GM19324 (cell line): ENCODE results near the gene FGD2.
"Not testable (repeated sequence)": the region's sequence is repeated elsewhere in the genome, so short reads cannot be mapped to it uniquely, and the experiment has no call there.

Experiments
- ATAC-seq: cut with Tn5 transposase; IDR thresholded peaks from one replicate; pipeline ENCODE4 v1.9.1; 2021; ENCODE audit warnings: mild to moderate bottlenecking, moderate library complexity; ENCODE audit not compliant: unreplicated experiment, low FRiP score

The FGD2 gene

GRCh38 chr6:37033819-37034795 is 28.7 kb downstream of the FGD2 start:
- ATAC-seq = no peak

GRCh38 chr6:37036146-37036545 is 30.7 kb downstream of the FGD2 start:
- no peak for ATAC-seq

- ATAC-seq = no peak
These were observed 33.1 kb downstream of the FGD2 start for GRCh38 chr6:37038292-37039198.

- ATAC-seq = no peak
These were observed 34.5 kb downstream of the FGD2 start for GRCh38 chr6:37039958-37040357.

- ATAC-seq = no peak
These were observed 36.1 kb downstream of the FGD2 start for GRCh38 chr6:37041521-37041920.

GRCh38 chr6:37042150-37042549 is 36.7 kb downstream of the FGD2 start:
- ATAC-seq = no peak

GRCh38 chr6:37043091-37043490 is 37.6 kb downstream of the FGD2 start:
- not testable (repeated sequence) for ATAC-seq

GRCh38 chr6:37047346-37047688 is 41.9 kb downstream of the FGD2 start:
- ATAC-seq = no peak

- no peak for ATAC-seq
These were observed 42.4 kb downstream of the FGD2 start for GRCh38 chr6:37047689-37048402.

- ATAC-seq = no peak
These were observed 43.0 kb downstream of the FGD2 start for GRCh38 chr6:37048403-37048850.

- ATAC-seq = peak; percentile 51
These were observed 43.6 kb downstream of the FGD2 start for GRCh38 chr6:37048851-37049757.

- no peak for ATAC-seq
These were observed 44.2 kb downstream of the FGD2 start for GRCh38 chr6:37049758-37050044.

GRCh38 chr6:37050045-37050853 is 44.8 kb downstream of the FGD2 start:
- ATAC-seq = peak; percentile 32

- no peak for ATAC-seq
These were observed 45.3 kb downstream of the FGD2 start for GRCh38 chr6:37050854-37051137.

- no peak for ATAC-seq
These were observed 45.9 kb downstream of the FGD2 start for GRCh38 chr6:37051138-37052026.

- no peak for ATAC-seq
These were observed 46.7 kb downstream of the FGD2 start for GRCh38 chr6:37052027-37052628.

GRCh38 chr6:37053683-37054082 is 48.2 kb downstream of the FGD2 start:
- ATAC-seq = no peak

GRCh38 chr6:37054171-37054570 is 48.7 kb downstream of the FGD2 start:
- no peak for ATAC-seq
